ENCODE data around the gene SLC39A6. TPM values are rescaled to one million over a fixed set of nuclear protein-coding genes. Genes with fewer than 3 reads are reported as not detected.
A peak's percentile ranks its signal among the peaks of the same experiment; 100 is the strongest.
"Not testable (repeated sequence)": the region's sequence is repeated elsewhere in the genome, so short reads cannot be mapped to it uniquely, and the experiment has no call there.

Gene SLC39A6
- polyA plus RNA-seq, 1 donor (not counting 4 experiments of a cell fraction or from before 2014, with no cell fraction given), result 145 TPM

DNA sequence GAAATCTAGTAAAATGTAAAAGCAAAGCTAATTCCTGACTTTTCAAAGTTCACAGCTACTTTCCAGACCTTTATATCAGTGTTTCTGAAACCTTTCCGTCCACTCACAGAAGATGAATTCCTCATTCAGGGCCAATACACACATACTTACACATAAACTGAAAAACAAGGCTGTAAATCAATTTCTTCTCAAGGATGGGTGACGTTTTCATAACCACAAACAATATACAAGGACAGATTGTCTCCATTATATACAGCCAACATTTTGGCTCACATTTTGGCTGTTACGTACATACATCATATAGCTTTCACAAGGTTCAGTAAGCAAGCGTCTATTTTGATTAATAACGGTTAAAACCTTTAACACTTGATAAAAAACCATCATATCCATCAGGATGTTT, 63.1 kb downstream of the SLC39A6 start:
- no peaks in the 10 kb centered on the region for H3K27me3 ChIP-seq (ENCODE audit: control insufficient read depth, extremely low read depth, insufficient read depth, low read length)
- peak overlapping the region; percentile 70 to 90 (median 90) for H3K4me3 ChIP-seq (ENCODE audit: control insufficient read depth in 2 of 3, extremely low read depth in 1 of 3, insufficient read depth in 2 of 3, low read depth in 1 of 3, low read length in 3 of 3)
- dilution Hi-C loops (cut with MboI; ENCODE audit: extremely low pct_ligation_motif_present, low sequenced_read_pairs), result no loop called here
- no peak for DNase-seq (ENCODE audit: low read depth, low spot score)
- no peaks in the 10 kb centered on the region for H3K9me3 ChIP-seq (ENCODE audit: control insufficient read depth, low read depth, low read length)
- H3K36me3 ChIP-seq (ENCODE audit: control insufficient read depth in 2 of 2, extremely low read depth in 1 of 2, insufficient read depth in 2 of 2, low read length in 2 of 2), result peaks cover 0 to 7% of the 10 kb centered on the region in 2 experiments
- H3K27ac ChIP-seq (ENCODE audit: control insufficient read depth, insufficient read depth, low read length), result peak overlapping the region; percentile 92
- H3K9me1 ChIP-seq (ENCODE audit: control insufficient read depth, extremely low read depth, insufficient read depth, low read length), result no peaks in the 10 kb centered on the region
- peaks cover 7% of the 10 kb centered on the region for H4K20me1 ChIP-seq (ENCODE audit: control insufficient read depth, extremely low read depth, insufficient read depth, low read length)
- H2AFZ ChIP-seq (ENCODE audit: control insufficient read depth, low read length), result no peak overlapping the region
- H3K79me2 ChIP-seq (ENCODE audit: control insufficient read depth, insufficient read depth, low read length), result peaks cover 61% of the 10 kb centered on the region
- FAIRE-seq, result no peak
- H3K4me1 ChIP-seq (ENCODE audit: control insufficient read depth, extremely low read depth, insufficient read depth, low read length), result no peaks in the 10 kb centered on the region
- TF ChIP-seq, protein P1, sequence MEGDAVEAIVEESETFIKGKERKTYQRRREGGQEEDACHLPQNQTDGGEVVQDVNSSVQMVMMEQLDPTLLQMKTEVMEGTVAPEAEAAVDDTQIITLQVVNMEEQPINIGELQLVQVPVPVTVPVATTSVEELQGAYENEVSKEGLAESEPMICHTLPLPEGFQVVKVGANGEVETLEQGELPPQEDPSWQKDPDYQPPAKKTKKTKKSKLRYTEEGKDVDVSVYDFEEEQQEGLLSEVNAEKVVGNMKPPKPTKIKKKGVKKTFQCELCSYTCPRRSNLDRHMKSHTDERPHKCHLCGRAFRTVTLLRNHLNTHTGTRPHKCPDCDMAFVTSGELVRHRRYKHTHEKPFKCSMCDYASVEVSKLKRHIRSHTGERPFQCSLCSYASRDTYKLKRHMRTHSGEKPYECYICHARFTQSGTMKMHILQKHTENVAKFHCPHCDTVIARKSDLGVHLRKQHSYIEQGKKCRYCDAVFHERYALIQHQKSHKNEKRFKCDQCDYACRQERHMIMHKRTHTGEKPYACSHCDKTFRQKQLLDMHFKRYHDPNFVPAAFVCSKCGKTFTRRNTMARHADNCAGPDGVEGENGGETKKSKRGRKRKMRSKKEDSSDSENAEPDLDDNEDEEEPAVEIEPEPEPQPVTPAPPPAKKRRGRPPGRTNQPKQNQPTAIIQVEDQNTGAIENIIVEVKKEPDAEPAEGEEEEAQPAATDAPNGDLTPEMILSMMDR (optimal IDR thresholded peaks at IDR 0.05 in 1 of 3, IDR thresholded peaks at IDR 0.05 in 1 of 3, conservative IDR thresholded peaks at IDR 0.05 in 1 of 3; ENCODE audit: extremely low read depth in 1 of 3, insufficient read depth in 2 of 3, low read length in 3 of 3), result no peak
- TF ChIP-seq EZH2 (IDR thresholded peaks at IDR 0.05; ENCODE audit: low read length), result no peak
- H3K9ac ChIP-seq (ENCODE audit: control insufficient read depth, extremely low read depth, insufficient read depth, low read length), result peak overlapping the region; percentile 92
- peak overlapping the region; percentile 94 for H3K4me2 ChIP-seq (ENCODE audit: control insufficient read depth, extremely low read depth, insufficient read depth, low read depth, low read length)

DNA sequence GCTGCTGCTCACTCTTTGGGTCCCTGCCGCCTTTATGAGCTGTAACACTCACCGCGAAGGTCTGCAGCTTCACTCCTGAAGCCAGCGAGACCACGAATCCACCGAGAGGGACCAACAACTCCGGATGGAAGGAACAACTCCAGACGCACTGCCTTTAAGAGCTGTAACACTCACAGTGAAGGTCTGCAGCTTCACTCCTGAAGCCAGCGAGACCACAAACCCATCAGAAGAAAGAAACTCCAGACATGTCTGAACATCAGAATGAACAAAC, 64.4 kb downstream of the SLC39A6 start:
- H3K36me3 ChIP-seq (ENCODE audit: control insufficient read depth in 2 of 2, extremely low read depth in 1 of 2, insufficient read depth in 2 of 2, low read length in 2 of 2); H3K27me3 ChIP-seq (ENCODE audit: control insufficient read depth, extremely low read depth, insufficient read depth, low read length); H3K4me1 ChIP-seq (ENCODE audit: control insufficient read depth, extremely low read depth, insufficient read depth, low read length); dilution Hi-C loops (cut with MboI; ENCODE audit: extremely low pct_ligation_motif_present, low sequenced_read_pairs); H3K9me1 ChIP-seq (ENCODE audit: control insufficient read depth, extremely low read depth, insufficient read depth, low read length); H3K27ac ChIP-seq (ENCODE audit: control insufficient read depth, insufficient read depth, low read length); H3K9ac ChIP-seq (ENCODE audit: control insufficient read depth, extremely low read depth, insufficient read depth, low read length); H3K4me3 ChIP-seq (ENCODE audit: control insufficient read depth in 2 of 3, extremely low read depth in 1 of 3, insufficient read depth in 2 of 3, low read depth in 1 of 3, low read length in 3 of 3); DNase-seq (ENCODE audit: low read depth, low spot score); H4K20me1 ChIP-seq (ENCODE audit: control insufficient read depth, extremely low read depth, insufficient read depth, low read length); H2AFZ ChIP-seq (ENCODE audit: control insufficient read depth, low read length); H3K9me3 ChIP-seq (ENCODE audit: control insufficient read depth, low read depth, low read length); H3K4me2 ChIP-seq (ENCODE audit: control insufficient read depth, extremely low read depth, insufficient read depth, low read depth, low read length); FAIRE-seq: not testable (repeated sequence)
- peaks cover 73% of the 10 kb centered on the region for H3K79me2 ChIP-seq (ENCODE audit: control insufficient read depth, insufficient read depth, low read length)

DNA sequence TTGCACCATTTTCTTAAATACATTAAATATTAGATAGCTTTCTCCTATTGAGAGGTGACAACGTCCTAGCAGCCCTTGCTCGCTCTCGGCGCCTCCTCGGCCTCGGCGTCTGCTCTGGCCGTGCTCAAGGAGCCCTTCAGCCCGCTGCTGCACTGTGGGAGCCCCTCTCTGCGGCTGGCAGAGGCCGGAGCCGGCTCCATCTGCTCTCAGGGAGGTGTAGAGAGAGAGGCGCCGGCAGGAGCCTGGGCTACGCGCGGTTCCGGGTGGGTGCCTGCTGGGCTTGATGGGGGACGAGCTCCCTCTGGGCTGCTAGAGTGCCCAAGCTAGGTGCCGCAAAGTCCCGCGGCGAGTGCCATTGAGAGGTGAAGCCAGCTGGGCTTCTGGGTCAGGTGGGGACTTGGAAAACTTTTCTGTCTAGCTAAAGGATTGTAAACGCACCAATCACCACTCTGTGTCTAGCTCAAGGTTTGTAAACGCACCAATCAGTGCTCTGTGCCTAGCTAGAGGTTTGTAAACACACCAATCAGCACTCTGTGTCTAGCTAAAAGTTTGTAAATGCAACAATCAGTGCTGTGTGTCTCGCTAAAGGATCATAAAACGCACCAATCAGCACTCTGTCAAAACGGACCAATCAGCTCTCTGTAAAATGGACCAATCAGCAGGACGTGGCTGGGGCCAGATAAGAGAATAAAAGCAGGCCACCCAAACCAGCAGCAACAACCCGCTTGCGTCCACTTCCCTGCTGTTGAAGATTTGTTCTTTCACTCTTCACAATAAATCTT, 64.9 kb downstream of the SLC39A6 start:
- no peak for FAIRE-seq
- Histone ChIP-seq H3K9ac (ENCODE audit: control insufficient read depth, extremely low read depth, insufficient read depth, low read length) (no peak overlapping the region), H4K20me1 (ENCODE audit: control insufficient read depth, extremely low read depth, insufficient read depth, low read length) (peaks cover 7% of the 10 kb centered on the region), H3K36me3 (ENCODE audit: control insufficient read depth in 2 of 2, extremely low read depth in 1 of 2, insufficient read depth in 2 of 2, low read length in 2 of 2) (peaks cover 0 to 7% of the 10 kb centered on the region in 2 experiments), H3K4me2 (ENCODE audit: control insufficient read depth, extremely low read depth, insufficient read depth, low read depth, low read length) (no peak overlapping the region), H3K79me2 (ENCODE audit: control insufficient read depth, insufficient read depth, low read length) (peaks cover 78% of the 10 kb centered on the region), H3K27me3 (ENCODE audit: control insufficient read depth, extremely low read depth, insufficient read depth, low read length) (no peaks in the 10 kb centered on the region), H3K9me1 (ENCODE audit: control insufficient read depth, extremely low read depth, insufficient read depth, low read length) (no peaks in the 10 kb centered on the region), H2AFZ (ENCODE audit: control insufficient read depth, low read length) (no peak overlapping the region), H3K4me1 (ENCODE audit: control insufficient read depth, extremely low read depth, insufficient read depth, low read length) (no peaks in the 10 kb centered on the region), H3K9me3 (ENCODE audit: control insufficient read depth, low read depth, low read length) (no peaks in the 10 kb centered on the region), H3K27ac (ENCODE audit: control insufficient read depth, insufficient read depth, low read length) (no peak overlapping the region), H3K4me3 (ENCODE audit: control insufficient read depth in 2 of 3, extremely low read depth in 1 of 3, insufficient read depth in 2 of 3, low read depth in 1 of 3, low read length in 3 of 3) (no peak overlapping the region)
- TF ChIP-seq, protein P1 (optimal IDR thresholded peaks at IDR 0.05 in 1 of 3, IDR thresholded peaks at IDR 0.05 in 1 of 3, conservative IDR thresholded peaks at IDR 0.05 in 1 of 3; ENCODE audit: extremely low read depth in 1 of 3, insufficient read depth in 2 of 3, low read length in 3 of 3), result no peak
- no peak for TF ChIP-seq EZH2 (IDR thresholded peaks at IDR 0.05; ENCODE audit: low read length)
- dilution Hi-C loops (cut with MboI; ENCODE audit: extremely low pct_ligation_motif_present, low sequenced_read_pairs), result no loop called here
- no peak for DNase-seq (ENCODE audit: low read depth, low spot score)
